WERI-Rb-1 (cell line): ENCODE data around the gene GHSR.
"Not testable (repeated sequence)": the region's sequence is repeated elsewhere in the genome, so short reads cannot be mapped to it uniquely, and the experiment has no call there.

Experiments
- DNase-seq: peaks from one replicate; pipeline ENCODE4 v3.0.0-alpha.2; 2020
- H3K27ac ChIP-seq: fragments of 250-450 bp; sonication (Bioruptor Pico); 2 replicates; pipeline ENCODE4 v1.5.1; 2020; ENCODE audit warnings: mild to moderate bottlenecking, moderate library complexity
- H3K27me3 ChIP-seq: fragments of 250-450 bp; sonication (Bioruptor Pico); 2 replicates; pipeline ENCODE4 v1.5.1; 2021; ENCODE audit warnings: mild to moderate bottlenecking, low read depth, moderate library complexity; ENCODE audit not compliant: insufficient read depth, severe bottlenecking
- H3K36me3 ChIP-seq: fragments of 250-450 bp; sonication (Bioruptor Pico); 2 replicates; pipeline ENCODE4 v1.5.1; 2020; ENCODE audit warnings: mild to moderate bottlenecking, moderate library complexity
- H3K4me3 ChIP-seq: 2 replicates; pipeline ENCODE4 v1.5.1; 2011; ENCODE audit warnings: low read depth, mild to moderate bottlenecking, control low read depth, low read length
- H3K9me3 ChIP-seq: fragments of 250-450 bp; sonication (Bioruptor Pico); 2 replicates; pipeline ENCODE4 v1.5.1; 2021; ENCODE audit warnings: mild to moderate bottlenecking, moderate library complexity; ENCODE audit not compliant: severe bottlenecking
- CTCF ChIP-seq: IDR thresholded peaks from 2 replicates; pipeline ENCODE4 v1.5.1; 2011; ENCODE audit warnings: low read depth, mild to moderate bottlenecking, control low read depth, inconsistent platforms, low read length

The GHSR gene

GRCh38 chr3:172447611-172448579, at the start of gene GHSR:
Gene GHSR (minus strand): TSS chr3:172448456. CDS start chr3:172448413, 43 bp downstream.
- no peak for TF ChIP-seq CTCF
- Histone ChIP-seq H3K9me3 (no peaks in the 10 kb centered on the region), H3K27me3 (no peaks in the 10 kb centered on the region), H3K4me3 (no peak within 1 kb of the TSS), H3K36me3 (no peaks in the 10 kb centered on the region), H3K27ac (no peak within 1 kb of the TSS)
- no peak for DNase-seq

DNA sequence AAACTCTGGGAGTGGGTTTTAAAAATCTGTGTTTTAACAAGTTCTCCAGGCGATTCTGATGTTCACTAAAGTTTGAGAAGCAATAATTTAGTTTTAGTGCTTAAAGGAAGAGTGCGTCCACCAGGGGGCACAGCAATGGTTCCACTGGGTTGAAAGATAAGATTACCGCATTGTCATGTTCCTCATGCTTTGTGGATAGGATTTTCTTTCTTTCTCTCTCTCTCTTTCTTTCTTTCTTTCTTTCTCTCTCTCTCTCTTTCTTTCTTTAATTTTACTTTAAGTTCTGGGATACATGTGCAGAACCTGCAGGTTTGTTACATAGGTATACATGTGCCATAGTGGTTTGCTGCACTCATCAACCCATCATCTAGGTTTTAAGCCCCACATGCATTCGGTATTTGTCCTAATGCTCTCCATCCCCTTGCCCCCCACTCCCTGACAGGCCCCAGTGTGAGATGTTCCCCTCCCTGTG, 42.0 kb upstream of the GHSR start:
- peak; percentile 70 for TF ChIP-seq CTCF
- H3K36me3 ChIP-seq, H3K27ac ChIP-seq, H3K9me3 ChIP-seq, H3K27me3 ChIP-seq, H3K4me3 ChIP-seq: not testable (repeated sequence)
- DNase-seq, result peak; percentile 53

- no peaks in the 10 kb centered on the region for H3K36me3 ChIP-seq
- H3K9me3 ChIP-seq, result no peaks in the 10 kb centered on the region
- no peak overlapping the region for H3K4me3 ChIP-seq
- no peak for TF ChIP-seq CTCF
- H3K27ac ChIP-seq, result no peak overlapping the region
- H3K27me3 ChIP-seq, result no peaks in the 10 kb centered on the region
- no peak for DNase-seq
Observed at GRCh38 chr3:172478116-172478515, 29.9 kb upstream of the GHSR start.

DNA sequence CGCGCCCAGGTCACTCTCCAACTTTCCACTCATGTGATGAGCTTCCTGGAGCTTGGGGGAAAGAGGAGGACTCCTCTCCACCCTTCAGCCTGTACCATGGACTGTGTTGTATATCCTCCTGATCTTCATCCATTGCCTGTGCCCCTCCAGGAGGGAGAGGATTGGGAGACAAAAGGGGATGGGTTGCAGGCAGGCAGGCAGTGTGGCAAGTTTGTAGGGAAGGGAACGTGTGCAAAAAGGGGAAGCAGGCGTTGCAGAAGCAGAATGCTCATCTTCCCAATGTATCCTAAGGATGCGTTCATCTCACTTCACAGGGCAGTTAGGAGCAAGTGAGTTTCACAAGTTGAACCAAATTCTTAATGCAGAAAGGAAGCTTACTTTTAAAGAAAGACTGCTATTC, 28.1 kb upstream of the GHSR start:
- Histone ChIP-seq H3K4me3 (peak overlapping the region; percentile 66), H3K36me3 (no peaks in the 10 kb centered on the region), H3K27ac (no peak overlapping the region), H3K9me3 (no peaks in the 10 kb centered on the region), H3K27me3 (no peaks in the 10 kb centered on the region)
- no peak for DNase-seq
- no peak for TF ChIP-seq CTCF

DNA sequence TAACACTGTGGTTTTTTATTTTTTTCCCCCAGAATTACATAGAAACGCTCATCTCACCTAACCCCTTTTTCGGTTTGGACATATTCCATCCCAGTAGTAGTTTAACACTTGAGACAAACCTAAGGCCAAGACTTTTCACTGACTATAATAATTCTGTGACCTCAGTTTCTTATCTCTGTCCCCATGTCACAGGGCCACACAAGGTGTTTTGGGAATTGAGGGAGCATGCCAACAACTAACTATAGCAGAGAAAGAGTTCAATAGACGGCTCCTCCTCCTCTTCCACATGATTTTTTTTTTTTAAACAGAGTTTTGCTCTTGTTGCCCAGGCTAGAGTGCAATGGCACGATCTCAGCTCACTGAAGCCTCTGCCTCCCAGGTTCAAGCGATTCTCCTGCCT, 27.4 kb upstream of the GHSR start:
- no peaks in the 10 kb centered on the region for H3K27me3 ChIP-seq
- TF ChIP-seq CTCF, result no peak
- no peak for DNase-seq

GRCh38 chr3:172471903-172472302, 23.6 kb upstream of the GHSR start:
- no peaks in the 10 kb centered on the region for H3K27me3 ChIP-seq
- no peaks in the 10 kb centered on the region for H3K36me3 ChIP-seq
- no peak for DNase-seq
- TF ChIP-seq CTCF, result no peak
- no peaks in the 10 kb centered on the region for H3K9me3 ChIP-seq
- H3K27ac ChIP-seq, result no peak overlapping the region
- H3K4me3 ChIP-seq, result no peak overlapping the region

More for the DNA sequence above, 27.4 kb upstream of the GHSR start:
- H3K36me3 ChIP-seq, result no peaks in the 10 kb centered on the region
- H3K27ac ChIP-seq, result no peak overlapping the region
- H3K9me3 ChIP-seq, result no peaks in the 10 kb centered on the region
- no peak overlapping the region for H3K4me3 ChIP-seq
